Spleen (tissue), 7 donors: ENCODE results near the gene ELOVL3.
A peak's percentile ranks its signal among the peaks of the same experiment; 100 is the strongest.

Source experiments
- POLR2A ChIP-seq, 3 donors: fragments of 450-650 bp; IDR thresholded peaks; one replicate each; pipeline ENCODE4 v1.5.1; 2017; ENCODE audit warnings: antibody characterized with exemption in 3 of 3, mild to moderate bottlenecking in 1 of 3
- POLR2AphosphoS5 ChIP-seq, 3 donors: sonication (generic); formaldehyde crosslinking; IDR thresholded peaks; one replicate each; pipeline ENCODE4 v1.5.1; 2017; ENCODE audit warnings: antibody characterized with exemption in 3 of 3
- TF ChIP-seq, protein P1 (sequence below), 11 experiments: fragments of 200-600 bp in 7 of 11; fragments of 450-650 bp in 4 of 11; sonication (generic) in 4 of 11; IDR thresholded peaks in 8 of 11; conservative IDR thresholded peaks in 3 of 11; 1 replicate in 7 of 11; 2 replicates in 4 of 11; pipeline versions ENCODE4 v1.4.0 to v1.8.0; 2016 to 2021; ENCODE audit warnings: antibody characterized with exemption in 11 of 11, inconsistent platforms in 4 of 11, mild to moderate bottlenecking in 1 of 11
- donor health status: DM: no; HTN: no; CAD: no; lungs with moderate emphysema.
- donor health status: DM: no; HTN: no; CAD: no.
- donor health status: DM: no; HTN: no; CAD: no.

DNA sequence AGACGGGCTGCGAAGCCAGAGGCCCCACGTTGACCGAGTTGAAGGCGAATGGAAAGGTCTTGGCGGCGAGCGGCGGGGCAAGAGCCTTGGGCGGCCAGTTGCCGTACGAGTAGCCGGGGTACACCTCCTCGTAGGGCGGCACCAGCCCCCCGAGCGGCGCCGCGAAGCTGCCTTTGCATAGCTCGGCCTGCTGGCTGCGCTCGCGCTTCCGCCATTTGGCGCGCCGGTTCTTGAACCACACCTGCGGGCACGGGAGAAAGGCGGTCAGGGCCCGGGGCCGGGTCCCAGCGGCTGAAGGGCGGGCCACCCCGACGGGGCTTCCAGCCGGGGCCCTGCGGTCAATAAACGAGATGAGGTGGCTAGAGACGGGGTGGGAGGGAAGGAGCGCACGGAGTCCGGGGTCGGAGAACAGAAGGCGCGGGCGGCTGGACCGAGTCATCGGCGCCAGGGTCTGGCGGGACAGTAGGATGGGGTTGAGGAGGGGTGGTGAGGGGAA is 4.8 kb downstream of the ELOVL3 start:
- TF ChIP-seq POLR2AphosphoS5 (IDR thresholded peaks at IDR 0.05) (peak in 1 of 3 donors; percentile 15), POLR2A (IDR thresholded peaks at IDR 0.05) (no peak)
- TF ChIP-seq, protein P1, sequence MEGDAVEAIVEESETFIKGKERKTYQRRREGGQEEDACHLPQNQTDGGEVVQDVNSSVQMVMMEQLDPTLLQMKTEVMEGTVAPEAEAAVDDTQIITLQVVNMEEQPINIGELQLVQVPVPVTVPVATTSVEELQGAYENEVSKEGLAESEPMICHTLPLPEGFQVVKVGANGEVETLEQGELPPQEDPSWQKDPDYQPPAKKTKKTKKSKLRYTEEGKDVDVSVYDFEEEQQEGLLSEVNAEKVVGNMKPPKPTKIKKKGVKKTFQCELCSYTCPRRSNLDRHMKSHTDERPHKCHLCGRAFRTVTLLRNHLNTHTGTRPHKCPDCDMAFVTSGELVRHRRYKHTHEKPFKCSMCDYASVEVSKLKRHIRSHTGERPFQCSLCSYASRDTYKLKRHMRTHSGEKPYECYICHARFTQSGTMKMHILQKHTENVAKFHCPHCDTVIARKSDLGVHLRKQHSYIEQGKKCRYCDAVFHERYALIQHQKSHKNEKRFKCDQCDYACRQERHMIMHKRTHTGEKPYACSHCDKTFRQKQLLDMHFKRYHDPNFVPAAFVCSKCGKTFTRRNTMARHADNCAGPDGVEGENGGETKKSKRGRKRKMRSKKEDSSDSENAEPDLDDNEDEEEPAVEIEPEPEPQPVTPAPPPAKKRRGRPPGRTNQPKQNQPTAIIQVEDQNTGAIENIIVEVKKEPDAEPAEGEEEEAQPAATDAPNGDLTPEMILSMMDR (IDR thresholded peaks at IDR 0.05 in 8 of 11, conservative IDR thresholded peaks at IDR 0.05 in 3 of 11), result peak in 6 of 11 experiments; percentile 16 to 48 (median 28)
